SU-DHL-6 (cell line): ENCODE measurements around the gene CEACAM20.

Experiments used
- EZH2phosphoT487 ChIP-seq: fragments of 200-600 bp; sonication (generic), shearing (Covaris generic); conservative IDR thresholded peaks from 2 replicates; pipeline ENCODE4 v1.6.1; 2018; ENCODE audit warnings: mild to moderate bottlenecking, antibody characterized with exemption, low read length, moderate library complexity, mixed read lengths
- TF ChIP-seq, protein P1 (sequence below): fragments of 200-600 bp; sonication (generic); IDR thresholded peaks from one replicate; pipeline ENCODE4 v1.5.1; 2017; ENCODE audit warnings: antibody characterized with exemption, mild to moderate bottlenecking, low read length, moderate library complexity; ENCODE audit not compliant: insufficient read depth, poor library complexity, severe bottlenecking

DNA sequence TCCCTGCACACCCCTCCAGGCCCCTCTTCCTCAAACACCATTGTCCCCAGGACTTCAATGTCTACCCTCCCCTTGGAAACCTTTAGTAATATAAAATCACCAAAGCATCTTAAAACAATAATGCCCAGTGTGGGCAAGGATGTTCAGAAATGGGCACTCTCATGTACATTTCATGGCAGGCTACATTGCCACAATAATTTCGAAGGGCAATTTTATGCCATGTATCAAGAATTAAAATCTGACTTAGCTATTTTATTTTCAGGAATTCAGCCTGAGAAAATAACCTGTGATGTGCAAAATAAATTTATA is 48.0 kb upstream of the CEACAM20 start:
- TF ChIP-seq, protein P1, sequence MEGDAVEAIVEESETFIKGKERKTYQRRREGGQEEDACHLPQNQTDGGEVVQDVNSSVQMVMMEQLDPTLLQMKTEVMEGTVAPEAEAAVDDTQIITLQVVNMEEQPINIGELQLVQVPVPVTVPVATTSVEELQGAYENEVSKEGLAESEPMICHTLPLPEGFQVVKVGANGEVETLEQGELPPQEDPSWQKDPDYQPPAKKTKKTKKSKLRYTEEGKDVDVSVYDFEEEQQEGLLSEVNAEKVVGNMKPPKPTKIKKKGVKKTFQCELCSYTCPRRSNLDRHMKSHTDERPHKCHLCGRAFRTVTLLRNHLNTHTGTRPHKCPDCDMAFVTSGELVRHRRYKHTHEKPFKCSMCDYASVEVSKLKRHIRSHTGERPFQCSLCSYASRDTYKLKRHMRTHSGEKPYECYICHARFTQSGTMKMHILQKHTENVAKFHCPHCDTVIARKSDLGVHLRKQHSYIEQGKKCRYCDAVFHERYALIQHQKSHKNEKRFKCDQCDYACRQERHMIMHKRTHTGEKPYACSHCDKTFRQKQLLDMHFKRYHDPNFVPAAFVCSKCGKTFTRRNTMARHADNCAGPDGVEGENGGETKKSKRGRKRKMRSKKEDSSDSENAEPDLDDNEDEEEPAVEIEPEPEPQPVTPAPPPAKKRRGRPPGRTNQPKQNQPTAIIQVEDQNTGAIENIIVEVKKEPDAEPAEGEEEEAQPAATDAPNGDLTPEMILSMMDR = no peak
- TF ChIP-seq EZH2phosphoT487 = no peak
